Endothelial cell of umbilical vein (primary cell): ENCODE results near the gene APP. TPM values are rescaled to one million over a fixed set of nuclear protein-coding genes. Genes with fewer than 3 reads are reported as not detected.

ENCODE experiments used
- BruUV-seq: library from RNA; stranded (reverse); fragments of 400-500 nt; replicated peaks from 2 replicates; lab custom pipeline; 2021; lab: Mats Ljungman, UMichigan
- CTCF ChIA-PET: fragments of 300-600, 350-600 bp; sonication (Branson Sonifier 250); formaldehyde crosslinking; loops from one replicate; lab custom pipeline; 2021; ENCODE audit warnings: antibody characterized with exemption, inconsistent platforms; lab: Charles Lee
- POLR2A ChIA-PET: fragments of 300-600, 350-600 bp; sonication (Branson Sonifier 250); formaldehyde crosslinking; loops from one replicate; lab custom pipeline; 2021; ENCODE audit warnings: antibody characterized with exemption, inconsistent platforms; lab: Charles Lee
- DNase-seq: peaks from one replicate; pipeline ENCODE4 v3.0.0-alpha.2; 2011; ENCODE audit warnings: low read depth, low spot score
- FAIRE-seq: peaks from 2 replicates; lab custom pipeline; 2011; peaks lifted over from hg19 to GRCh38; lab: Jason Lieb, UNC
- H2AFZ ChIP-seq: 2 replicates; pipeline ENCODE4 v1.6.0; 2012; ENCODE audit warnings: low read depth, low read length, control low read depth, inconsistent platforms
- H3K27ac ChIP-seq: 2 replicates; pipeline ENCODE4 v1.5.1; 2011; ENCODE audit warnings: low read depth, mild to moderate bottlenecking, control low read depth, low read length, moderate library complexity; ENCODE audit not compliant: insufficient read depth
- H3K27me3 ChIP-seq, 2 experiments: 2 replicates each; pipeline versions ENCODE4 v1.6.0 to v1.6.1; 2011; ENCODE audit warnings: low read length in 2 of 2, mixed read lengths in 1 of 2; ENCODE audit not compliant: control insufficient read depth in 2 of 2, insufficient read depth in 2 of 2
- H3K36me3 ChIP-seq, 2 experiments: 2 replicates in 1 of 2; 3 replicates in 1 of 2; pipeline ENCODE4 v1.5.1; 2011; ENCODE audit warnings: low read length in 2 of 2, mild to moderate bottlenecking in 1 of 2, moderate library complexity in 1 of 2; ENCODE audit not compliant: control insufficient read depth in 2 of 2, insufficient read depth in 2 of 2; ENCODE audit errors: extremely low read depth in 1 of 2
- H3K4me1 ChIP-seq: 3 replicates; pipeline ENCODE4 v1.5.1; 2011; ENCODE audit warnings: mild to moderate bottlenecking, low read length; ENCODE audit not compliant: control insufficient read depth, insufficient read depth; ENCODE audit errors: extremely low read depth
- H3K4me2 ChIP-seq: 2 replicates; pipeline ENCODE4 v1.6.1; 2011; ENCODE audit warnings: low read length, control low read depth, mixed read lengths; ENCODE audit not compliant: insufficient read depth
- H3K4me3 ChIP-seq, 3 experiments: fragments of 200-600 bp in 1 of 3; sonication (generic), shearing (Covaris generic) in 1 of 3; replicated peaks in 1 of 3; 2 replicates each; pipeline ENCODE4 v1.5.1; 2011 to 2016; ENCODE audit warnings: control low read depth in 3 of 3, low read length in 3 of 3, mild to moderate bottlenecking in 2 of 3, inconsistent platforms in 1 of 3, low read depth in 1 of 3, moderate library complexity in 1 of 3; ENCODE audit not compliant: insufficient read depth in 1 of 3
- H3K79me2 ChIP-seq: 2 replicates; pipeline ENCODE4 v1.6.0; 2012; ENCODE audit warnings: low read length, inconsistent platforms; ENCODE audit not compliant: control insufficient read depth, insufficient read depth
- H3K9ac ChIP-seq: replicated peaks from 2 replicates; pipeline ENCODE3; 2011; ENCODE audit warnings: low read length, control low read depth; ENCODE audit not compliant: insufficient read depth; ENCODE audit errors: extremely low read depth
- H3K9me1 ChIP-seq: replicated peaks from 3 replicates; pipeline ENCODE4 v1.6.0; 2011; ENCODE audit warnings: mild to moderate bottlenecking, low read length; ENCODE audit not compliant: control insufficient read depth, insufficient read depth; ENCODE audit errors: extremely low read depth
- H3K9me3 ChIP-seq: replicated peaks from 2 replicates; pipeline ENCODE4 v1.5.1; 2012; ENCODE audit warnings: low read length, inconsistent platforms; ENCODE audit not compliant: control insufficient read depth, insufficient read depth
- H4K20me1 ChIP-seq: replicated peaks from 2 replicates; pipeline ENCODE3; 2011; ENCODE audit warnings: mild to moderate bottlenecking, low read length; ENCODE audit not compliant: control insufficient read depth, insufficient read depth; ENCODE audit errors: extremely low read depth
- CTCF ChIP-seq, 2 donors: IDR thresholded peaks; 1 replicate in 1 of 2; 2 replicates in 1 of 2; pipeline ENCODE4 v1.5.1; 2011; ENCODE audit warnings: low read length in 2 of 2, mild to moderate bottlenecking in 2 of 2, moderate library complexity in 2 of 2, control low read depth in 1 of 2, inconsistent platforms in 1 of 2, low read depth in 1 of 2; ENCODE audit not compliant: insufficient read depth in 1 of 2; ENCODE audit errors: extremely low read depth in 1 of 2
- EZH2 ChIP-seq: IDR thresholded peaks from 2 replicates; pipeline ENCODE4 v1.6.1; 2012; ENCODE audit warnings: borderline replicate concordance, low read depth, mild to moderate bottlenecking, moderate library complexity, low read length, inconsistent platforms; ENCODE audit not compliant: severe bottlenecking
- FOS ChIP-seq: IDR thresholded peaks from 2 replicates; pipeline ENCODE4 v1.6.1; 2011; ENCODE audit warnings: mild to moderate bottlenecking, low read length, moderate library complexity, borderline replicate concordance; ENCODE audit not compliant: insufficient read depth
- GATA2 ChIP-seq: IDR thresholded peaks from 2 replicates; pipeline ENCODE4 v1.7.0; 2011; ENCODE audit warnings: low read depth, mild to moderate bottlenecking, moderate library complexity, mixed read lengths, low read length; ENCODE audit not compliant: insufficient read length, insufficient read depth
- JUN ChIP-seq: IDR thresholded peaks from 2 replicates; pipeline ENCODE4 v1.6.1; 2011; ENCODE audit warnings: borderline replicate concordance, low read depth; ENCODE audit not compliant: insufficient read length, insufficient read depth
- MAX ChIP-seq: IDR thresholded peaks from 2 replicates; pipeline ENCODE4 v1.6.1; 2011; ENCODE audit not compliant: insufficient read depth, insufficient read length
- MYC ChIP-seq: IDR thresholded peaks from one replicate; pipeline ENCODE4 v1.6.1; 2011; ENCODE audit warnings: mild to moderate bottlenecking, low read depth, low read length
- POLR2A ChIP-seq: IDR thresholded peaks from 2 replicates; pipeline ENCODE4 v1.6.1; 2012; ENCODE audit warnings: low read depth, mild to moderate bottlenecking, control low read depth, low read length
- POLR2AphosphoS5 ChIP-seq: IDR thresholded peaks from 2 replicates; pipeline ENCODE4 v1.6.1; 2012; ENCODE audit warnings: low read depth, mild to moderate bottlenecking, control low read depth, low read length, moderate library complexity; ENCODE audit not compliant: insufficient read depth
- dilution Hi-C: fragments of 300-500 bp; cut with MboI; formaldehyde crosslinking; loops from one replicate; pipeline ENCODE4 v1.15.0; 2019; ENCODE audit warnings: low sequenced_read_pairs; ENCODE audit not compliant: extremely low pct_ligation_motif_present
- intact Hi-C: fragments of 100-400 bp; cut with micrococcal nuclease; formaldehyde crosslinking; loops from one replicate; pipeline ENCODE4 v1.10.0; 2022
- polyA plus RNA-seq, 4 experiments: library from polyadenylated mRNA; depleted of rRNA in 3 of 4; stranded (reverse) in 3 of 4; unstranded in 1 of 4; fragments of >200 nt; gene quantifications; 2 replicates each; pipeline versions ENCODE4 v1.2.1 to v1.2.3, GENCODE V29; 2011 to 2012; ENCODE audit warnings: missing spikeins in 1 of 4
- total RNA-seq: library from RNA; stranded (reverse); gene quantifications from 2 replicates; pipeline ENCODE4 v1.2.3, GENCODE V29; 2021

Gene APP
- total and polyA plus RNA-seq, 2 donors (not counting 3 experiments of a cell fraction or from before 2014, with no cell fraction given) = 914 to 928 TPM

GRCh38 chr21:25916226-25916625, 254.3 kb downstream of the APP start:
- peaks cover 24% of the 10 kb centered on the region for H3K4me1 ChIP-seq
- peaks cover 32% of the 10 kb centered on the region for H3K79me2 ChIP-seq
- DNase-seq (no peak), FAIRE-seq (no peak)
- CTCF ChIA-PET = no interaction called here
- no peaks in the 10 kb centered on the region for H3K9me3 ChIP-seq
- H3K27ac ChIP-seq = no peak overlapping the region
- POLR2A ChIA-PET = no interaction called here
- H3K27me3 ChIP-seq = no peaks in the 10 kb centered on the region
- H2AFZ ChIP-seq = no peak overlapping the region
- H4K20me1 ChIP-seq = no peaks in the 10 kb centered on the region
- no peak overlapping the region for H3K9ac ChIP-seq
- intact Hi-C loops (no loop called here), dilution Hi-C loops (no loop called here)
- TF ChIP-seq MAX (no peak), MYC (no peak), FOS (no peak), JUN (no peak), CTCF (IDR thresholded peaks at IDR 0.05; ENCODE audit: extremely low read depth in 1 of 2, insufficient read depth in 1 of 2, low read depth in 1 of 2, low read length in 2 of 2) (no peak), GATA2 (no peak), POLR2AphosphoS5 (no peak), POLR2A (no peak), EZH2 (no peak)
- no peak overlapping the region for H3K4me2 ChIP-seq
- peaks cover 0 to 2% of the 10 kb centered on the region in 2 experiments for H3K36me3 ChIP-seq
- no peaks in the 10 kb centered on the region for H3K9me1 ChIP-seq
- H3K4me3 ChIP-seq = no peak overlapping the region
- BruUV-seq = no TSS peak
